Glomerular visceral epithelial cell (primary cell): Measurements from ENCODE around the gene SCAANT1.

ENCODE experiments used
- DNase-seq: peaks from one replicate; pipeline ENCODE4 v3.0.0-alpha.2; 2016; ENCODE audit errors: extremely low spot score

Gene SCAANT1

GRCh38 chr3:63934041-63934866 is 22.1 kb upstream of the SCAANT1 start:
- no peak for DNase-seq

GRCh38 chr3:63933459-63933858 is 21.3 kb upstream of the SCAANT1 start:
- no peak for DNase-seq

GRCh38 chr3:63932509-63933212 is 20.5 kb upstream of the SCAANT1 start:
- DNase-seq = no peak

DNA sequence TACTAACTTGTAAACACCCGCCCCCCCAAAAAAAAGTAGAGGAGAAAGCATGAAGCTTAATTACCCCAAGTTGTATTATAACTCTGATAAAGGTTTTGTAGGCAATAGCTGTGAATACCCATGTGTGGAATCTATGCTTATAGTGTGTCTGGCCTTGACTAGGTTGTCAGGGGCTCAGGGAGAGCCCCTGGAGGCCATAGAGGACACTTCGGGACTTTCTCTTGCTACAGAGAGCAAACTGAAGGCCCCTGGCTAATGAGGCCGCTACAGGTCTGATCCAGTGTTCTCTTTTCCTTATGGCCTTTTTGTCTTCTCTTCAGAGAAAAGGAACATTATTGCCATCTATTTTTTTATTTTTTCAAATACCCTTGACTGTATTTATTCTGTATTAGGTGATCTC is 19.1 kb upstream of the SCAANT1 start:
- DNase-seq = no peak

- DNase-seq = no peak
These were observed 15.5 kb upstream of the SCAANT1 start for GRCh38 chr3:63927422-63928280.

GRCh38 chr3:63926309-63926708 is 14.1 kb upstream of the SCAANT1 start:
- DNase-seq = no peak

GRCh38 chr3:63922491-63923199 is 10.5 kb upstream of the SCAANT1 start:
- no peak for DNase-seq

DNA sequence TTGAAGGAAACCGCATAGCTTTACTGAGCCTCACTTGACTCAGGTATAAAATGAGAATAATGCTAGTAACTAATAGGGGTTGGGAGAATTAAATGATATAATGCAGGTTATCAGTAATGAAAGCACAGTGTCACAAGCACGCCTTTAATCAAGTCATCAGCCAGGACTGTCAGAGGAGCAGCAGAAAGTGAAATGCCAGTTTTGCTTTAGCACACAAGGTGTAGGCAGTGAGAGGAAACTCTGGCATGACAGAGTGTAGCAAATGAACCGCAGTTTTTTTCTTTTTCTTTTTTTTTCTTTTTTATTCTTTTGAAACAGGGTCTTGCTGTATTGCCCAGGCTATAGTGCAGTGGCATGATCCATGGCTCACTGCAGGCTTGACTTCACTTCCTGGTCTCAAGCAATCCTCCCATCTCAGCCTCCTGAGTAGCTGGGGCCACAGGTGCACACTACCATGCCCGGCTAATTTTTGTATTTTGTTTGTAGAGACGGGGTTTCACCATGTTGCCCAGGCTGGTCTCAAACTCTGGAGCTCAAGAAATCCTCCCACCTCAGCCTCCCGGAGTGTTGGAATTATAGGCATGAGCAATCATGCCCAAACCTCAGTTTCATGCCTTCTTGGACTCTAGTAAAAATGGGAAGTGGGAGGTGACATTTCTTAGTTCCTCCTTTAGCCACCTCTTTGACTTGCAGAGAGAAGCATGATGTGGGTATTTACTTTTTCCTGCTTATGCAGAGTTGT is 9.7 kb upstream of the SCAANT1 start:
- DNase-seq = no peak

GRCh38 chr3:63920001-63920400 is 7.8 kb upstream of the SCAANT1 start:
- no peak for DNase-seq

- no peak for DNase-seq
These were observed 6.1 kb upstream of the SCAANT1 start for GRCh38 chr3:63918321-63918720.

GRCh38 chr3:63914312-63914711 is 2.1 kb upstream of the SCAANT1 start:
- DNase-seq = no peak

- DNase-seq = peak; percentile 58
These were observed 795 bp upstream of the SCAANT1 start for GRCh38 chr3:63912768-63913588.

DNA sequence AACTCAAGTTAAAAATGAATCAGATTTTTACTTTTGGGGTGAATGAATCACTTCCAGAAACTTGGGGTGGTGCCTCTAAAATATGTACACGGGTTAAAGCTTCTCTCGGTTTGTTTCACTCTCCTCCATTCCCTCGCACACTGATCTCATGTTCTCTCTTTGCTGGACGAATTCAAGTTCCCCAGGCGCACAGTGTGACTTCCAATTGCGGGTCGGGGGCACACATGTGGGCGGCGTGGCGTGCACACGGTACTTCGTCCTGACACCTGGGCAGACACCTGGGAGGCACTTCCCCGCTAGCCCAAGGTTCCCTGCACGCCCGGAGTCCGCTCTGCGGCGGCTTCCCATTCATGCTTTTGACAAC is 692 bp downstream of the SCAANT1 start:
- DNase-seq = no peak

- no peak for DNase-seq
These were observed 1.3 kb downstream of the SCAANT1 start for GRCh38 chr3:63910891-63911290.

- no peak for DNase-seq
These were observed 2.2 kb downstream of the SCAANT1 start for GRCh38 chr3:63910001-63910400.

GRCh38 chr3:63909431-63909830 is 2.8 kb downstream of the SCAANT1 start:
- DNase-seq = no peak

DNA sequence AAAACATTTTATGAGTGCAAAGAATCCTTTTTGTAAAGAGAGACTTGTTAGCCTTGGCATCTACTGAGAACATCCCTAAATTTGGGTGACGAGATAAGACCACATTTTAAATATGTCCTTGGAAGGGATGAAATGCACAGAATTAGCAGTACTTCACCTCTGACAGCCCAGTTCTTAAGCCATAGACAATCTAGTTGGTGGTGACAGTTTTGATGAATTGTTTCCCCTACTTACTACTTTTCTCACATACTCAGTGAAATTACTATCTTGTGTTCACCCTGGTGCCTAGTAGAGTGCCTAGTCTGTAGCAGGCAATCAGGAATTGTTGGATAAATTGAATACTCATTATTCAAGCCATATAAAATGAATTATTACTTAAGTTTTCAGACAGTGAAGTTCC is 3.4 kb downstream of the SCAANT1 start:
- no peak for DNase-seq

- DNase-seq = no peak
These were observed 4.0 kb downstream of the SCAANT1 start for GRCh38 chr3:63908081-63908736.

DNA sequence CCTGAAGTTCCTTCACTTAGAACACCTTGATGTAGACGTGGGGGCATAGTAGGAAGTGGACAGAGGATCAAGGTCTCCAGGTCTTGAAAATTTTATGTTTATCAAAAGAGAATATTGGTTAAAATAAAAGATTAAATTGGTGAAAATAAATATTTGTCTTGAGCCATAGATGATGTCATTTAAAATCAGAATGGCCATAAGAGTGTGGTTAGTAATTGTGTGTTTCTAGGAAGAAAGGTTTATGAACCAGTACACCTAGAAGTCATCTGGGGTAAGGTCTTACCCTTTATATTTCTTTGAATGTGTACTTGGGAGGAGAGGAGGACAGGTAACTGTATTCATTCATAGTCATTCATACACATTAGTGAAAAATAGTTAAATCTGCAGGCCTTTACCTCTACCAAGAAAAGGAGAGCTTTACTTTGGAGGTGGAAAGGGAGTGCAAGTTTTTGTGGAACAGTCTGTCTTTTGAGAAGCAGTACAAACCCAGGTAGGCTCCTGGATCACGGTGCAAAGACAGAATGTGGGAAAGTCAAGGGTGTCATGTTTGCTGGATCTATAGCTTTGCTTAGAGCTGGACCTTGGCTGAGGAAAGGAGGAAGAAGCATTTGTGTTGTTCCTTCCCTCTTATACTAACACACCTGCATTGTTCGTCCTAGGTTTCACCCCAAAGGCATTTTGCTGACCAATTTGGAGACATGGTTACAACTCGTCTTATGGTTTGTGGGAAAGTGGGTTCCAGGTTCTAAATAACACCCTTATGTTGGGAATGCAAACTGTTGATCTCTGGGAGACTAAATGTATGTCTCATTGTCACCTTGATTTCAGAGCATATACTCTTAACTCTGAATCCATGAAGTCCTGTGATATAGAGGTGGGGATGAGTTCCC is 6.2 kb downstream of the SCAANT1 start:
- DNase-seq = no peak
